ENCODE results near the gene WDR86.
A peak's percentile ranks its signal among the peaks of the same experiment; 100 is the strongest.

WDR86 gene

GRCh38 chr7:151378011-151378410, 31.8 kb downstream of the WDR86 start:
- FAIRE-seq, result no peak

- FAIRE-seq, result no peak
These were observed 32.4 kb downstream of the WDR86 start for GRCh38 chr7:151377406-151377805.

GRCh38 chr7:151376218-151376902, 33.5 kb downstream of the WDR86 start:
- no peak for FAIRE-seq

GRCh38 chr7:151375530-151376217, 34.2 kb downstream of the WDR86 start:
- no peak for FAIRE-seq

GRCh38 chr7:151374726-151375125, 35.1 kb downstream of the WDR86 start:
- FAIRE-seq, result no peak

GRCh38 chr7:151374139-151374538, 35.7 kb downstream of the WDR86 start:
- FAIRE-seq, result no peak

GRCh38 chr7:151373599-151373998, 36.2 kb downstream of the WDR86 start:
- no peak for FAIRE-seq

- FAIRE-seq, result no peak
These were observed 37.1 kb downstream of the WDR86 start for GRCh38 chr7:151372612-151373265.

GRCh38 chr7:151371266-151371665, 38.6 kb downstream of the WDR86 start:
- no peak for FAIRE-seq

- FAIRE-seq, result peak; percentile 29
These were observed 41.7 kb downstream of the WDR86 start for GRCh38 chr7:151368136-151368571.

GRCh38 chr7:151367284-151367683, 42.6 kb downstream of the WDR86 start:
- FAIRE-seq, result no peak

- FAIRE-seq, result no peak
These were observed 43.0 kb downstream of the WDR86 start for GRCh38 chr7:151366880-151367222.

GRCh38 chr7:151366166-151366879, 43.5 kb downstream of the WDR86 start:
- no peak for FAIRE-seq

GRCh38 chr7:151363182-151363581, 46.7 kb downstream of the WDR86 start:
- no peak for FAIRE-seq

- no peak for FAIRE-seq
These were observed 48.5 kb downstream of the WDR86 start for GRCh38 chr7:151361193-151361959.

GRCh38 chr7:151352512-151352911, 57.3 kb downstream of the WDR86 start:
- no peak for FAIRE-seq

GRCh38 chr7:151351967-151352366, 57.9 kb downstream of the WDR86 start:
- no peak for FAIRE-seq

GRCh38 chr7:151351027-151351426, 58.8 kb downstream of the WDR86 start:
- no peak for FAIRE-seq

- FAIRE-seq, result no peak
These were observed 60.4 kb downstream of the WDR86 start for GRCh38 chr7:151349507-151349853.

- FAIRE-seq, result no peak
These were observed 60.9 kb downstream of the WDR86 start for GRCh38 chr7:151348970-151349369.

GRCh38 chr7:151347200-151347599, 62.6 kb downstream of the WDR86 start:
- FAIRE-seq, result no peak

- no peak for FAIRE-seq
These were observed 63.4 kb downstream of the WDR86 start for GRCh38 chr7:151346470-151346769.
